GM21528 (cell line): Measurements from ENCODE around the gene ARHGEF28.

Experiments used
- ATAC-seq: cut with Tn5 transposase; IDR thresholded peaks from one replicate; pipeline ENCODE4 v1.9.1; 2021; ENCODE audit warnings: mild to moderate bottlenecking, moderate library complexity; ENCODE audit not compliant: unreplicated experiment, low FRiP score

The ARHGEF28 gene

DNA sequence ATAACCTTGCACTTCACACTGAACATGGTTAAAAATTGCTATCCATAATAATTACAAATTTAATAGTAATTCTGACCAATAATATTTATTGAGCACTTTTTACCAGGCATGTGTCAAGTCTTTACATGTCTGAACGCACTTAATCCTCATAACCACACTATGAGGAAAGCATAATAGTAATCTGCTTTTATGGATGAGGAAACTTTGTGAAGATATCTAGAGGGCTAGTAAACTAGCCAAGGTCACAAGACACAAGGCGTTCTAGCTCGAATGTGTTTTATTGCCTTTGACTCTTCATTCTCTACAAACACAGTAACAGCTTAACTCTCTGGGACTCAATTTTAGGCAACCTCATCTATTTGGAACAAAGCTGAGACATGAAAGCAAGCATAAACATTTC is 205.1 kb downstream of the ARHGEF28 start:
- ATAC-seq: no peak

- ATAC-seq: no peak
Observed at GRCh38 chr5:73834693-73835092, 208.7 kb downstream of the ARHGEF28 start.

GRCh38 chr5:73835726-73836125 is 209.7 kb downstream of the ARHGEF28 start:
- no peak for ATAC-seq

- ATAC-seq: no peak
Observed at GRCh38 chr5:73836607-73837006, 210.6 kb downstream of the ARHGEF28 start.

DNA sequence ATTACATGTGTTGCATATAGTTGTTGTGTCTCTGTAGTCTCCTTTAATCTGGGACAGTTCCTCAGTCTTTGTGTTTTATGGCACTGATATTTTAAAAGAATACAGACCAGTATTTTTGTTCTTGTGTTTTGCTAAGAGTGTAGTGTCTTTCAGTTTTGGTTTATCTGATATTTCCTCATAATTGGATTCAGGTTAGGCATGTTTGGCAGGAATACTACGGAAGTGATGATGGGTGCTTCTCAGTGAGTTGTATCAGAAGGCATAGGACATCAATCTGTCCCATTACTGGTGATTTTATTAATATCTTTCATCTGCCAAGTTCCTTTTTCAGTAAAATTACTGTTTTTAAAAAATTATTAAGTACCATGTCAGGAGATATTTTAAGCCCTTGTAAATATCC is 212.9 kb downstream of the ARHGEF28 start:
- no peak for ATAC-seq

DNA sequence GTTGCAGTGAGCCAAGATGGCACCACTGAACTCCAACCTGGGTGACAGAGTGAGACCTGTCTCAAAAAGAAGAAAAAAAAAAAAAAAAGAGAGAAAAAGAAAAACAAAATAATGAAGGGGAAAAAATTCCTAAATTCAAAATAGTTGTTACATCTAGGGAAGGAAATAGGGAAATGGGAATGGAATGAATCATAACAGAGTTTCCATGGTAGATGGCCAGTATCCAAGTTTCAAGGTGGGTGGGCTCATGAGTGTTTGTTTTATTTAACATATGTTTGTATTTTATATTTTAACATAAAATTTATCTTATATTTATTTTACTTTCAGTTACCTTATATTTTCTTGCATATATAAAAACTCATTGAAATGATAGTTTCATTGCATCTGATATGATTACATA is 215.6 kb downstream of the ARHGEF28 start:
- ATAC-seq: no peak

DNA sequence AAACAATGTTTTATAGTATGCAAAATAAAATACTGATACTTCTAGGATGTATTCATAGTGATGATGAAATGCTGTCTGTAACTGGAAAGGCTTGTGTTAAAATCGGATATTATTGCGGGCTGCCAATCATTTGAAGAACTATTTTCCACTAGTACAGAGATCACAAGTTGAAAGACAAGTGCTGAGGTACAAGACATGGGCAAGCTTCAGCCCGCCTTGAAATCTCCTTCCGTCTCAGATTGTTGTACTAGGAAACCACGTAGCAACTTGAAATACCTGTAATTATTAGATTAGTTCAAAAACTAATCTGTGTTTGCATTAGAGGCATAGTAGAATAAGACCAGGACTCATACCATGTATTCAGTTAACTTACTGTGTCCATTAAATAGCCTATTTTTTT is 218.2 kb downstream of the ARHGEF28 start:
- ATAC-seq: no peak

DNA sequence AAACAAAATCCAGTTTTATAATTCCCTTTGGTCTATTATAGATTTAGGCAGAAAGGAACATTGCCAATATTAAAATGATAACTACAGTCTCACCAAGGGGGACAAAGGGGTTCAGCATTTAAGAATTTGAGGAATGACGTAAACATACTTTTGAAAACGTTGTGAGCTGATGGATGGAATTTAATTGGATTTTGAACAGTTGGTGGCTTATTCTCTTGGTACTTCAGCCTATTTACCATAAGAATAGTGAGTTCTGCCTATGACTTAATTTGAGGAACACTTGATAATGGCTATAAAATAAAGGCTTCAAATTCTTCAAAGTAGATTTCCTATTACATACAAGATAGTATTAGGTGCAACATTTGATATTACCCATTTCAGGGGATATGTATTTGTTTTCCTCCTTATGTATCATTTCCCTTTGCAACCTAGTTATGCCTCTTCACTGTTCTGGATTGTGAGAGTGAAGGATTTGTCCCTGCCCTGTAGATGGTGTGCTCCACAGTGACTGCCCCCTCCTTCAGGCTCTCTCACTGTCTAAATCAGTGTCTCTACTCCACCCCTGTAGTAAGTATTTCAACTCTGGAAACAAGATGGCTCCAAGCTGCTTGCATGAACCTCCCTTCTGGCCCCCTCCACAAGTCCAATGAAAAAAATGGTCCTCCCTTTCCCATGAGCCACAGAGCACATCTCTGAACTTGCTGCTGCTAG is 225.6 kb downstream of the ARHGEF28 start:
- no peak for ATAC-seq

GRCh38 chr5:73853091-73853490 is 227.1 kb downstream of the ARHGEF28 start:
- ATAC-seq: no peak

- no peak for ATAC-seq
Observed at GRCh38 chr5:73856997-73857396, 231.0 kb downstream of the ARHGEF28 start.

GRCh38 chr5:73857446-73857845 is 231.4 kb downstream of the ARHGEF28 start:
- ATAC-seq: no peak

DNA sequence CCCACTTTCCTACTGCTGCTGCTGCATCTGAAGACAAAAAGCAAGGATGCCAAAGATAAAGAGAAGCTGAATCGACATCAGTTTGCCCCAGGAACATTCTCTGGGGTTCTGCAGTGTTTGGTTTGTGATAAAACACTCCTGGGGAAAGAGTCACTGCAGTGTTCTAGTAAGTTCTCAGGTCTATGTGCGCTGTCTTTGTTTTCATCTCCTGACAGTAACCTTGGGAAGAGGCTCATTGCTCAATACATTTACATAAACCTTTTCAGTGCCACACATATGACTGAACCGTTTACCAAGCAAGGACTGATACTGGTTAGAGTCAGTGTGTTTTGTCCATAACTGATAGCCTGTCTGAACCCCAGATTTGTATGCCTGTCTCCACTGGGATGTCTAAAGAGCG is 232.1 kb downstream of the ARHGEF28 start:
- no peak for ATAC-seq

GRCh38 chr5:73858776-73859175 is 232.8 kb downstream of the ARHGEF28 start:
- no peak for ATAC-seq

GRCh38 chr5:73859696-73860095 is 233.7 kb downstream of the ARHGEF28 start:
- ATAC-seq: no peak

DNA sequence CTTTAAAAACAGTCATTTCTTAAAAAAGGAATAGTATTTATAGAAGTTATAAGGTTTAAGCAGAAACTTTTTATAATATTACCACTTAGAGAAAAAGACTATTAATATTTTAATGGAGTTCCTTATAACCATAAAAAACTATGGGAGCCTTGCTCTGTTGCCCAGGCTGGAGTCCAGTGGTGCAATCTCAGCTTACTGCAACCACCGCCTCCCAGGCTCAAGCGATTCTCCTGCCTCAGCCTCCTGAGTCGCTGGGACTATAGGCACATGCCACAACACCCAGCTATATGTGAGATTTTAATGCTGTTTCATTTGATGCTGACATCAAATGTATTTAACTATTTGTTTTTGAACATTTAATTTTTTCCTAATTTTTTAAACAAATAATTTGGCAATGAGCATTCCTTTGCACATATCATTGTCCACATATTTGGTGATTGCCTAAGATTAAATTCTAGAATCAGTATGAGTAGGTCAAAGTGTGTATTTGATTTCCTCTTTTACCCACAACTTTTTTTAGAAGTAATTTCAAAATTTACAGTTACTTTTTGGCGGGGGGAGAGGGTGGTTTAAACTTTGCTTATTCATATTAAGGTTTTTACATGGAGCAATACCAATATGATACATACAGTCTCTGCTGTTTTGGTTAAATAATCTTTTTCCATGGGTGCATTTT is 235.5 kb downstream of the ARHGEF28 start:
- no peak for ATAC-seq

- ATAC-seq: no peak
Observed at GRCh38 chr5:73862796-73863195, 236.8 kb downstream of the ARHGEF28 start.

GRCh38 chr5:73863876-73864275 is 237.9 kb downstream of the ARHGEF28 start:
- ATAC-seq: no peak

GRCh38 chr5:73865315-73865714 is 239.3 kb downstream of the ARHGEF28 start:
- no peak for ATAC-seq

DNA sequence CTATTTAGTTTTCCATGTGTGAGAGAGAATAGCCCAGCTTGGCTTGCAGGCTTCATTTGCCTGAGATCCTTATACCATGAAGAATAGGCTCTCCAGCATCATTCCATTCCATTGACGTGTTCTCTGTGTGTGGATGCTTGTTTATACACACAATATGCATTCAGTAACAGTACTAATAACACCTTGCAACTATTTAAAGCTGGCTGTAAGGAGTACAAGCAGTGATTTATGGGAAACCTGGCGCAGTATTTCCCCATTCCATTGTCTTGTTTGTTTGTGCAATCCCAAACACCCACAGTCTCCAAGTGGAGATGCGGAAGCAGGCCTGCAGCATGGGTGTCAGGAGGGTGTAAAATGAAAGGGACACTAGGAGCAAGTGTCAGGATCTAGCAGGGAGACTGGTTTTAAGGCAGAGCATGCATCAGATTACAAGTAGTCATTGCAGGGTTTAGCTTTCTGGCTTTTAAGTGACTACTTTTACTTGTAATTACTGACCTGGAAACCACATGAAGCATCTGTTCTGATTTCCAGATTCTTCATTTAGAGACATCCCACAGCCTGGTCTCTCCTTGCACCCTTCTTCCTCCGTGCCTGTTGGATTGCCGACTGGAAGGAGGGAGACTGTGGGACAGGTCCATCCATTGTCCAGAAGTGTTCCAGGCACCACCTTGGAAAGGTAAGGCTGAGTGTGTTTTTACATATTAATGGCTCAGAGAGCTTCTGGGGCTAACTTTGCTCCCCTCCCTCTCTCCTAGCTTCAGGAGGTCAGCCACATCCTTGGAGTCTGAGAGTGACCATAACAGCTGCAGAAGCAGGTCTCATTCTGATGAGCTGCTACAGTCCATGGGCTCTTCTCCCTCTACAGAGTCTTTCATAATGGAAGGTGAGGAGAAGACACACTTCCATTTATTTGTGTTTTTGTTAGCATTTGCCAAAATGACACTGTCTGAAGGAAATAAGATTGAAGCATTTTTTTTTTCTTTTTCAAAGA is 241.6 kb downstream of the ARHGEF28 start:
- no peak for ATAC-seq

GRCh38 chr5:73883646-73884045 is 257.6 kb downstream of the ARHGEF28 start:
- no peak for ATAC-seq

- ATAC-seq: no peak
Observed at GRCh38 chr5:73887688-73888087, 261.7 kb downstream of the ARHGEF28 start.
